CD4-positive, alpha-beta T cell (primary cell): Measurements from ENCODE around the gene SPIN1. TPM values are rescaled to one million over a fixed set of nuclear protein-coding genes. Genes with fewer than 3 reads are reported as not detected.

Experiments used
- ATAC-seq: fragments of 200-7000 bp; cut with Tn5 transposase; one replicate; pipeline ENCODE4 v1.10.0; 2022; ENCODE audit warnings: mild to moderate bottlenecking; ENCODE audit not compliant: poor library complexity
- CTCF ChIA-PET: fragments of 350-600 bp; sonication (Branson Sonifier 250); formaldehyde crosslinking; loops from one replicate; lab custom pipeline; 2021; ENCODE audit warnings: antibody characterized with exemption, inconsistent platforms; lab: Charles Lee
- POLR2A ChIA-PET: fragments of 350-600 bp; sonication (Branson Sonifier 250); formaldehyde crosslinking; loops from one replicate; lab custom pipeline; 2021; ENCODE audit warnings: antibody characterized with exemption, inconsistent platforms; lab: Charles Lee
- DNase-seq, 14 experiments: peaks; one replicate each; pipeline ENCODE4 v3.0.0-alpha.2; 2013 to 2020; ENCODE audit warnings: mixed read lengths in 2 of 14
- H3K27ac ChIP-seq, 2 donors: one replicate each; pipeline versions ENCODE4 v1.5.1 to v1.7.0; 2013; ENCODE audit warnings: low read length in 2 of 2, low read depth in 1 of 2, mild to moderate bottlenecking in 1 of 2
- H3K27me3 ChIP-seq, 2 experiments: 1 replicate in 1 of 2; 2 replicates in 1 of 2; pipeline versions ENCODE4 v1.6.1 to v1.7.0; 2013; ENCODE audit warnings: low read length in 2 of 2, control low read depth in 1 of 2, mild to moderate bottlenecking in 1 of 2, moderate library complexity in 1 of 2; ENCODE audit not compliant: insufficient read depth in 2 of 2, control insufficient read depth in 1 of 2
- H3K36me3 ChIP-seq: one replicate; pipeline ENCODE4 v1.6.1; 2013; ENCODE audit warnings: low read length, control low read depth; ENCODE audit not compliant: insufficient read depth
- H3K4me1 ChIP-seq: one replicate; pipeline ENCODE4 v1.6.1; 2013; ENCODE audit warnings: low read length, control low read depth; ENCODE audit not compliant: insufficient read depth
- H3K4me3 ChIP-seq: one replicate; pipeline ENCODE4 v1.5.1; 2013; ENCODE audit warnings: mild to moderate bottlenecking, low read length, moderate library complexity
- H3K9me3 ChIP-seq, 2 experiments: 1 replicate in 1 of 2; 2 replicates in 1 of 2; pipeline versions ENCODE4 v1.6.1 to v1.7.0; 2013; ENCODE audit warnings: low read length in 2 of 2, mild to moderate bottlenecking in 2 of 2, control low read depth in 1 of 2, moderate library complexity in 1 of 2; ENCODE audit not compliant: control insufficient read depth in 1 of 2, insufficient read depth in 1 of 2
- H3K27ac Mint-ChIP-seq: one replicate; pipeline ENCODE4 v1.8.0; 2020; ENCODE audit warnings: mixed read lengths
- H3K27me3 Mint-ChIP-seq: one replicate; pipeline ENCODE4 v1.8.0; 2021; ENCODE audit warnings: mixed read lengths
- H3K36me3 Mint-ChIP-seq: one replicate; pipeline ENCODE4 v1.8.0; 2021; ENCODE audit warnings: low read depth, mixed read lengths
- H3K4me1 Mint-ChIP-seq: one replicate; pipeline ENCODE4 v1.8.0; 2021; ENCODE audit warnings: low read depth, mixed read lengths
- H3K4me3 Mint-ChIP-seq: one replicate; pipeline ENCODE4 v1.8.0; 2020; ENCODE audit warnings: mild to moderate bottlenecking, mixed read lengths
- H3K9me3 Mint-ChIP-seq: one replicate; pipeline ENCODE4 v1.8.0; 2020; ENCODE audit warnings: mixed read lengths
- intact Hi-C, 2 experiments: fragments of 100-400 bp; cut with DNase I in 1 of 2; cut with micrococcal nuclease in 1 of 2; formaldehyde crosslinking; loops; one replicate each; pipeline versions ENCODE4 v1.15.1 to v1.9.0; 2023 to 2025; cut with DNase I, micrococcal nuclease
- total RNA-seq, 174 experiments: library from RNA in 2 of 174; stranded (reverse) in 2 of 174; gene quantifications; one replicate each; pipeline ENCODE4 v1.2.3 and lab custom pipeline; 2021 to 2026
- TF ChIP-seq, protein P1 (sequence below): fragments of 200-600 bp; IDR thresholded peaks from one replicate; pipeline ENCODE4 v1.8.0; 2022; ENCODE audit warnings: antibody characterized with exemption, mild to moderate bottlenecking

Gene SPIN1
- total RNA-seq, 2 experiments from 2014 or later: 27.7 to 30.3 TPM

DNA sequence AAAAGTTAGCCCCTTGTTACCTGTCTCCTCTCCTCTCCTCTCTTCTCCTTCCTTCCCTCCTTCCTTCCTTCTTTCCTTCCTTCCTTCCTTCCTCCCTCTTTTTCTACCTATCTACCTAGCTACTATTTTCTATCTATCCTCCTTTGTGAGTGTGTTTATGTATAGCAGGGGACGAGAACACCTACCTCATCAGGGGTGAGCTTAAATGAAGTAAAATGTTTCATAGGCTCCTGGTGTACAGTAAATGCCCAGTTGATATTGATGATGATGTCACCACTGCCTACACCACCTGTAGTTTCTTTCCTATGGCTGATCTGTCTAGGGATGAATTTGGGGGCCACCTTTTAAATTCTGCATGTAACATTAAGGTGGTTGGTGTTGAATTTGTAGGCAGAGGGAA lies 4.3 kb downstream of the SPIN1 start:
- CTCF ChIA-PET: no interaction called here
- peak overlapping the region; percentile 13 for H3K4me3 Mint-ChIP-seq
- peaks cover 8% of the 10 kb centered on the region for H3K4me1 ChIP-seq
- no peaks in the 10 kb centered on the region for H3K9me3 ChIP-seq
- POLR2A ChIA-PET: interaction anchor here (0.6 kb wide), 1 partner anchor 54 kb away, joined by 4 read pairs; no protein-coding TSS in a partner anchor
- no peaks in the 10 kb centered on the region for H3K9me3 Mint-ChIP-seq
- no peaks in the 10 kb centered on the region for H3K36me3 ChIP-seq
- no peak overlapping the region for H3K27ac ChIP-seq
- ATAC-seq: no peak
- TF ChIP-seq, protein P1, sequence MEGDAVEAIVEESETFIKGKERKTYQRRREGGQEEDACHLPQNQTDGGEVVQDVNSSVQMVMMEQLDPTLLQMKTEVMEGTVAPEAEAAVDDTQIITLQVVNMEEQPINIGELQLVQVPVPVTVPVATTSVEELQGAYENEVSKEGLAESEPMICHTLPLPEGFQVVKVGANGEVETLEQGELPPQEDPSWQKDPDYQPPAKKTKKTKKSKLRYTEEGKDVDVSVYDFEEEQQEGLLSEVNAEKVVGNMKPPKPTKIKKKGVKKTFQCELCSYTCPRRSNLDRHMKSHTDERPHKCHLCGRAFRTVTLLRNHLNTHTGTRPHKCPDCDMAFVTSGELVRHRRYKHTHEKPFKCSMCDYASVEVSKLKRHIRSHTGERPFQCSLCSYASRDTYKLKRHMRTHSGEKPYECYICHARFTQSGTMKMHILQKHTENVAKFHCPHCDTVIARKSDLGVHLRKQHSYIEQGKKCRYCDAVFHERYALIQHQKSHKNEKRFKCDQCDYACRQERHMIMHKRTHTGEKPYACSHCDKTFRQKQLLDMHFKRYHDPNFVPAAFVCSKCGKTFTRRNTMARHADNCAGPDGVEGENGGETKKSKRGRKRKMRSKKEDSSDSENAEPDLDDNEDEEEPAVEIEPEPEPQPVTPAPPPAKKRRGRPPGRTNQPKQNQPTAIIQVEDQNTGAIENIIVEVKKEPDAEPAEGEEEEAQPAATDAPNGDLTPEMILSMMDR: no peak
- peaks cover 18% of the 10 kb centered on the region for H3K36me3 Mint-ChIP-seq
- no peak overlapping the region for H3K27ac Mint-ChIP-seq
- no peaks in the 10 kb centered on the region for H3K27me3 ChIP-seq
- H3K4me3 ChIP-seq: no peak overlapping the region
- no peaks in the 10 kb centered on the region for H3K27me3 Mint-ChIP-seq
- no peak for DNase-seq
- intact Hi-C loops: loop anchor here in 1 of 2 experiments (5.0 kb wide), 1 partner anchor 145 kb away; the partner anchor contains the start of gene NXNL2
- H3K4me1 Mint-ChIP-seq: peaks cover 61% of the 10 kb centered on the region

DNA sequence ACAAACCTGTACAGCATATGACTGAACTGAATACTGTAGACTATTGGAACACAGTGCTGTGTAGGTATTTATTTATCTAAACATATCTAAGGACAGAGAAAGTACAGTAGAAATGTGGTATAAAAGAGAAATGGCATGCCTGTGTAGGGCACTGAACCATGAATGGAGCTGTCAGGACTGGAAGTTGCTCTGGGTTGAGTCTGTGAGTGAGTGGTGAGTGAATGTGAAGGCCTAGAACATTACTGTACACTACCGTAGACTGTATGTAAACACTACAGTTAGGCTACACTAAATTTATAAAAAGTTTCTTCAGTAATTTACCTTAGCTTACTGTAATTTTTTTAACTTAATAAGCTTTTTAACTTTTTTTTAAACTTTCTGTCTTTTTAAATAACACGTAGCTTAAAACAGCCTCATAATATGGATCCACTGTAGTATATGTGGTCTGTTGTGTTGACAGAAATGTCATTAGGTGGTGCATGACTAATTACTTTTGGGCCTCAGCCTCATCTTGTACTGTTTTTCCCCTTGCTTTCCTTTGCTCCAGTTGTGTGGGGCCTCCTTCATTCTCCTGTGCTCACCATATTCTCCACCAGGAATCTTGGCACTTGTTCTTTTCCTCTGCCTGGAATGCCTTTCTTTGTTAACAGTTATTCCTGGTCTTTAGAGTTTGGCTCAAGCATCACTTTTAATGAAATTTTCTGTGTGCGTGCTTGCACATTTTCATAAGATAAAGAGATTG lies 8.8 kb downstream of the SPIN1 start:
- Mint-ChIP-seq H3K27ac (no peak overlapping the region), H3K27me3 (no peaks in the 10 kb centered on the region), H3K4me1 (peaks cover 49% of the 10 kb centered on the region), H3K9me3 (no peaks in the 10 kb centered on the region), H3K36me3 (peaks cover 25% of the 10 kb centered on the region), H3K4me3 (no peak overlapping the region)
- ATAC-seq: no peak
- intact Hi-C loops: no loop called here
- Histone ChIP-seq H3K27ac (no peak overlapping the region), H3K9me3 (no peaks in the 10 kb centered on the region), H3K4me1 (peaks cover 2% of the 10 kb centered on the region), H3K4me3 (no peak overlapping the region), H3K36me3 (peaks cover 6% of the 10 kb centered on the region), H3K27me3 (no peaks in the 10 kb centered on the region)
- CTCF ChIA-PET: interaction anchor here (1.2 kb wide), 1 partner anchor 12 kb away, joined by 4 read pairs; no protein-coding TSS in a partner anchor
- no peak for DNase-seq
- POLR2A ChIA-PET: no interaction called here
- TF ChIP-seq, protein P1: no peak

DNA sequence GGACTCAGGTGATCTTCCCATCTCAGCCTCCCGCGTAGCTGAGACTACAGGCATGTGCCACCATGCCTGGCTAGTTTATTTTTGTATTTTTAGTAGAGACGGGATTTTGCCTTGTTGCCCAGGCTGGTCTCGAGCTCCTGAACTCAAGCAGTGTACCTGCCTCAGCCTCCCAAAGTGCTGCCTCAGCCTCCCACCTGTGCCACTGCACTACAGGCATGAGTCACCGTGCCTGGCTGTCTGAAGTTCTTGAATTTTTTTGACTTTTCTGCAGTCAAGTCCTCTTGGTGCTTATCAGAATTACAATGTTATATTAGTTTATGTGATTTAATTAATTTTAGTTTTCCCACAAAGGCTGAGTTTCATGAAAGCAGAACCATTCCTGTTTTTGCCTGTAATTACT lies 9.8 kb downstream of the SPIN1 start:
- H3K4me1 Mint-ChIP-seq: peaks cover 47% of the 10 kb centered on the region
- DNase-seq (no peak), ATAC-seq (no peak)
- H3K36me3 ChIP-seq: peaks cover 6% of the 10 kb centered on the region
- H3K27me3 ChIP-seq: no peaks in the 10 kb centered on the region
- H3K27ac ChIP-seq: no peak overlapping the region
- H3K36me3 Mint-ChIP-seq: peaks cover 29% of the 10 kb centered on the region
- H3K9me3 Mint-ChIP-seq: no peaks in the 10 kb centered on the region
- TF ChIP-seq, protein P1: no peak
- no peak overlapping the region for H3K4me3 Mint-ChIP-seq
- no peak overlapping the region for H3K27ac Mint-ChIP-seq
- POLR2A ChIA-PET: no interaction called here
- H3K27me3 Mint-ChIP-seq: no peaks in the 10 kb centered on the region
- no peak overlapping the region for H3K4me3 ChIP-seq
- H3K4me1 ChIP-seq: peaks cover 2% of the 10 kb centered on the region
- CTCF ChIA-PET: no interaction called here
- intact Hi-C loops: no loop called here
- H3K9me3 ChIP-seq: no peaks in the 10 kb centered on the region
